ENCODE data around the gene ARL14.

GRCh38 chr3:160667452-160667851, 9.5 kb upstream of the ARL14 start:
- TF ChIP-seq POLR2A (IDR thresholded peaks at IDR 0.05), result no peak
- TF ChIP-seq CTCF (IDR thresholded peaks at IDR 0.05), result no peak

Measured in esophagus squamous epithelium (tissue), 4 donors.